SK-N-SH treated with all-trans-retinoic acid at 6 μM for 48 hours (cell line): ENCODE data around the gene ALKBH5.

ENCODE experiments used
- ATAC-seq: fragments of 200-7000 bp; cut with Tn5 transposase; 3 replicates; pipeline ENCODE4 v1.9.1; 2020; ENCODE audit warnings: mild to moderate bottlenecking, moderate library complexity
- ARNTL ChIP-seq: fragments of 450-650 bp; formaldehyde crosslinking; IDR thresholded peaks from 2 replicates; pipeline ENCODE4 v1.5.0; 2020; ENCODE audit warnings: low read depth, mild to moderate bottlenecking, moderate library complexity, borderline replicate concordance
- CREB5 ChIP-seq: fragments of 250-450 bp; sonication (Bioruptor Pico); IDR thresholded peaks from 2 replicates; pipeline ENCODE4 v1.5.1; 2020; ENCODE audit warnings: low read depth, mild to moderate bottlenecking, moderate library complexity
- CSDC2 ChIP-seq: fragments of 250-450 bp; sonication (Bioruptor Pico); IDR thresholded peaks from 2 replicates; pipeline ENCODE4 v1.5.0; 2020; ENCODE audit warnings: mild to moderate bottlenecking, moderate library complexity
- ESRRG ChIP-seq: fragments of 250-450 bp; sonication (Bioruptor Pico); IDR thresholded peaks from 2 replicates; pipeline ENCODE4 v1.6.1; 2021; ENCODE audit warnings: mild to moderate bottlenecking
- GLIS3 ChIP-seq: fragments of 250-450 bp; sonication (Bioruptor Pico); IDR thresholded peaks from 2 replicates; pipeline ENCODE4 v1.5.0; 2020; ENCODE audit warnings: mild to moderate bottlenecking, moderate library complexity
- ISL1 ChIP-seq: fragments of 250-450 bp; sonication (Bioruptor Pico); IDR thresholded peaks from 2 replicates; pipeline ENCODE4 v2.1.2; 2022; ENCODE audit warnings: mild to moderate bottlenecking, moderate library complexity
- OSR1 ChIP-seq: fragments of 250-450 bp; sonication (Bioruptor Pico); IDR thresholded peaks from 2 replicates; pipeline ENCODE4 v1.8.0; 2022; ENCODE audit warnings: moderate library complexity, mild to moderate bottlenecking, inconsistent platforms
- PATZ1 ChIP-seq: fragments of 250-450 bp; sonication (Bioruptor Pico); IDR thresholded peaks from 2 replicates; pipeline ENCODE4 v1.8.0; 2020; ENCODE audit warnings: mild to moderate bottlenecking, moderate library complexity, borderline replicate concordance
- POU6F1 ChIP-seq: fragments of 250-450 bp; sonication (Bioruptor Pico); IDR thresholded peaks from 2 replicates; pipeline ENCODE4 v1.8.0; 2021; ENCODE audit warnings: low read depth, mild to moderate bottlenecking, moderate library complexity, borderline replicate concordance
- RARB ChIP-seq: fragments of 250-450 bp; sonication (Bioruptor Pico); IDR thresholded peaks from 2 replicates; pipeline ENCODE4 v1.8.0; 2021; ENCODE audit warnings: mild to moderate bottlenecking, moderate library complexity
- SNAI2 ChIP-seq: fragments of 250-450 bp; sonication (Bioruptor Pico); IDR thresholded peaks from 2 replicates; pipeline ENCODE4 v1.5.0; 2020; ENCODE audit warnings: mild to moderate bottlenecking, moderate library complexity
- TCF4 ChIP-seq: fragments of 250-450 bp; sonication (Bioruptor Pico); IDR thresholded peaks from 2 replicates; pipeline ENCODE4 v1.8.0; 2021; ENCODE audit warnings: mild to moderate bottlenecking, moderate library complexity, borderline replicate concordance
- TOX ChIP-seq: fragments of 250-450 bp; sonication (Bioruptor Pico); IDR thresholded peaks from 2 replicates; pipeline ENCODE4 v1.8.0; 2021; ENCODE audit warnings: mild to moderate bottlenecking, moderate library complexity, borderline replicate concordance
- TSHZ2 ChIP-seq: fragments of 250-450 bp; sonication (Bioruptor Pico); IDR thresholded peaks from 2 replicates; pipeline ENCODE4 v1.5.0; 2020; ENCODE audit warnings: mild to moderate bottlenecking, moderate library complexity
- ZC3H10 ChIP-seq: fragments of 250-450 bp; sonication (Bioruptor Pico); IDR thresholded peaks from 2 replicates; pipeline ENCODE4 v1.5.1; 2021; ENCODE audit warnings: mild to moderate bottlenecking, moderate library complexity
- ZFP3 ChIP-seq: fragments of 250-450 bp; sonication (Bioruptor Pico); IDR thresholded peaks from 2 replicates; pipeline ENCODE4 v1.5.0; 2020; ENCODE audit warnings: mild to moderate bottlenecking, moderate library complexity
- ZFP30 ChIP-seq: fragments of 450-650 bp; formaldehyde crosslinking; IDR thresholded peaks from 2 replicates; pipeline ENCODE4 v1.5.0; 2022; ENCODE audit warnings: mild to moderate bottlenecking, moderate library complexity
- ZNF565 ChIP-seq: fragments of 450-650 bp; formaldehyde crosslinking; conservative IDR thresholded peaks from 2 replicates; pipeline ENCODE4 v1.5.0; 2020; ENCODE audit warnings: low read depth, mild to moderate bottlenecking, moderate library complexity
- ZNF70 ChIP-seq: fragments of 450-650 bp; formaldehyde crosslinking; IDR thresholded peaks from 2 replicates; pipeline ENCODE4 v1.5.0; 2020; ENCODE audit warnings: mild to moderate bottlenecking, moderate library complexity
- ZNF8 ChIP-seq: fragments of 450-650 bp; formaldehyde crosslinking; IDR thresholded peaks from 2 replicates; pipeline ENCODE4 v1.5.0; 2020; ENCODE audit warnings: mild to moderate bottlenecking, moderate library complexity

The ALKBH5 gene

GRCh38 chr17:18229771-18230170 is 46.1 kb downstream of the ALKBH5 start:
- no peak for TF ChIP-seq CREB5
- no peak for TF ChIP-seq PATZ1
- no peak for TF ChIP-seq ZNF8
- no peak for TF ChIP-seq TOX (CRISPR knock-in tag)
- ATAC-seq, result no peak

- no peak for ATAC-seq
- no peak for TF ChIP-seq ZNF565 (CRISPR knock-in tag)
- no peak for TF ChIP-seq ZC3H10 (CRISPR knock-in tag)
- no peak for TF ChIP-seq CSDC2 (CRISPR knock-in tag)
- TF ChIP-seq ARNTL, result no peak
- no peak for TF ChIP-seq PATZ1
- no peak for TF ChIP-seq GLIS3 (CRISPR knock-in tag)
- no peak for TF ChIP-seq TSHZ2
- TF ChIP-seq ZNF8, result no peak
- no peak for TF ChIP-seq TOX (CRISPR knock-in tag)
- TF ChIP-seq TCF4 (CRISPR knock-in tag), result no peak
- TF ChIP-seq SNAI2 (CRISPR knock-in tag), result no peak
- no peak for TF ChIP-seq ISL1 (CRISPR knock-in tag)
- TF ChIP-seq RARB (CRISPR knock-in tag), result no peak
- TF ChIP-seq ESRRG, result no peak
- TF ChIP-seq ZFP30 (CRISPR knock-in tag), result no peak
- no peak for TF ChIP-seq ZFP3 (CRISPR knock-in tag)
- no peak for TF ChIP-seq ZNF70 (CRISPR knock-in tag)
- TF ChIP-seq POU6F1 (CRISPR knock-in tag), result no peak
Measured at GRCh38 chr17:18230288-18231141, 46.9 kb downstream of the ALKBH5 start.

- ATAC-seq, result no peak
- TF ChIP-seq ZNF70 (CRISPR knock-in tag), result no peak
- no peak for TF ChIP-seq CREB5
- TF ChIP-seq TCF4 (CRISPR knock-in tag), result no peak
- TF ChIP-seq OSR1 (CRISPR knock-in tag), result no peak
- TF ChIP-seq TOX (CRISPR knock-in tag), result no peak
- no peak for TF ChIP-seq TSHZ2
- TF ChIP-seq ARNTL, result no peak
- TF ChIP-seq POU6F1 (CRISPR knock-in tag), result no peak
- TF ChIP-seq ZFP30 (CRISPR knock-in tag), result no peak
Measured at GRCh38 chr17:18231164-18231563, 47.5 kb downstream of the ALKBH5 start.
